GM23338 (cell line): ENCODE measurements around the gene MUC5B. TPM values are rescaled to one million over a fixed set of nuclear protein-coding genes. Genes with fewer than 3 reads are reported as not detected.

Experiments used
- ATAC-seq: fragments of 200-7000 bp; cut with Tn5 transposase; 3 replicates; pipeline ENCODE4 v1.9.1; 2020
- DNase-seq: peaks from one replicate; pipeline ENCODE4 v3.0.0-alpha.2; 2015; ENCODE audit warnings: low spot score
- H2AFZ ChIP-seq: fragments of 200-600 bp; sonication (generic); 2 replicates; pipeline ENCODE4 v1.8.0; 2016; ENCODE audit warnings: antibody characterized with exemption, mild to moderate bottlenecking, moderate library complexity
- H3F3A ChIP-seq: fragments of 200-600 bp; sonication (generic); replicated peaks from 2 replicates; pipeline ENCODE4 v1.8.0; 2017; ENCODE audit warnings: antibody characterized with exemption, mixed run types, low read depth
- H3K27ac ChIP-seq: fragments of 200-600 bp; sonication (generic); 2 replicates; pipeline ENCODE4 v1.6.1; 2016; ENCODE audit warnings: low read depth
- H3K27me3 ChIP-seq: fragments of 200-600 bp; sonication (generic); 2 replicates; pipeline ENCODE4 v1.8.0; 2016; ENCODE audit warnings: mild to moderate bottlenecking, mixed run types, moderate library complexity; ENCODE audit not compliant: insufficient read depth
- H3K36me3 ChIP-seq: fragments of 200-600 bp; sonication (generic); 2 replicates; pipeline ENCODE4 v1.8.0; 2016; ENCODE audit warnings: mild to moderate bottlenecking; ENCODE audit not compliant: insufficient read depth
- H3K4me1 ChIP-seq: fragments of 200-600 bp; sonication (generic); 2 replicates; pipeline ENCODE4 v1.8.0; 2016; ENCODE audit warnings: mild to moderate bottlenecking, moderate library complexity; ENCODE audit not compliant: insufficient read depth
- H3K4me2 ChIP-seq: fragments of 200-600 bp; sonication (generic); 2 replicates; pipeline ENCODE4 v1.7.1; 2017; ENCODE audit warnings: mixed run types
- H3K4me3 ChIP-seq: fragments of 200-600 bp; sonication (generic); 2 replicates; pipeline ENCODE4 v1.6.1; 2016; ENCODE audit warnings: mixed run types
- H3K79me2 ChIP-seq: fragments of 200-600 bp; sonication (generic); replicated peaks from 2 replicates; pipeline ENCODE4 v1.8.0; 2017; ENCODE audit warnings: mild to moderate bottlenecking; ENCODE audit not compliant: insufficient read depth
- H3K9me2 ChIP-seq: fragments of 200-600 bp; sonication (generic); 2 replicates; pipeline ENCODE4 v1.8.0; 2017; ENCODE audit not compliant: insufficient read depth
- H4K20me1 ChIP-seq: fragments of 200-600 bp; sonication (generic); replicated peaks from 2 replicates; pipeline ENCODE4 v1.8.0; 2017; ENCODE audit warnings: mild to moderate bottlenecking; ENCODE audit not compliant: insufficient read depth
- H3K27ac Mint-ChIP-seq: 2 replicates; pipeline ENCODE4 v1.8.0; 2020; ENCODE audit warnings: inconsistent platforms, mild to moderate bottlenecking, moderate library complexity, mixed read lengths
- H3K27me3 Mint-ChIP-seq: 3 replicates; pipeline ENCODE4 v1.8.0; 2022; ENCODE audit warnings: low read depth, mild to moderate bottlenecking, moderate library complexity, mixed read lengths, inconsistent platforms; ENCODE audit not compliant: insufficient read depth, poor library complexity
- H3K36me3 Mint-ChIP-seq: 3 replicates; pipeline ENCODE4 v1.8.0; 2021; ENCODE audit warnings: low read depth, mild to moderate bottlenecking, inconsistent platforms, moderate library complexity, mixed read lengths
- H3K4me1 Mint-ChIP-seq: 3 replicates; pipeline ENCODE4 v1.8.0; 2020; ENCODE audit warnings: mild to moderate bottlenecking, inconsistent platforms, mixed read lengths
- H3K4me3 Mint-ChIP-seq: 3 replicates; pipeline ENCODE4 v1.8.0; 2021; ENCODE audit warnings: moderate library complexity, mild to moderate bottlenecking, inconsistent platforms, mixed read lengths
- H3K9me3 Mint-ChIP-seq: 3 replicates; pipeline ENCODE4 v1.8.0; 2020; ENCODE audit warnings: moderate library complexity, mild to moderate bottlenecking, inconsistent platforms, mixed read lengths
- NANOG ChIP-seq: IDR thresholded peaks from 2 replicates; pipeline ENCODE4 v1.6.1; 2016; ENCODE audit warnings: antibody characterized with exemption, borderline replicate concordance
- POLR2AphosphoS5 ChIP-seq: IDR thresholded peaks from 2 replicates; pipeline ENCODE4 v1.6.1; 2016; ENCODE audit warnings: antibody characterized with exemption, low read depth
- ZNF114 ChIP-seq: fragments of 250-450 bp; sonication (Bioruptor Pico); IDR thresholded peaks from 2 replicates; pipeline ENCODE4 v1.5.0; 2020; ENCODE audit warnings: mild to moderate bottlenecking, moderate library complexity
- ZNF331 ChIP-seq: fragments of 250-450 bp; sonication (Bioruptor Pico); IDR thresholded peaks from 2 replicates; pipeline ENCODE4 v1.5.0; 2020; ENCODE audit warnings: low read depth, mild to moderate bottlenecking, moderate library complexity
- ZNF462 ChIP-seq: fragments of 250-450 bp; sonication (Bioruptor Pico); IDR thresholded peaks from 2 replicates; pipeline ENCODE4 v1.5.0; 2020; ENCODE audit warnings: mild to moderate bottlenecking, moderate library complexity
- polyA plus RNA-seq: library from polyadenylated mRNA; unstranded; fragments of >200 nt; fragmentation: Nextera tagmentation; extraction: Ambion mirVana; gene quantifications from 2 replicates; pipeline ENCODE4 v1.2.1, GENCODE V29; 2016
- total RNA-seq: library from RNA; depleted of rRNA; stranded (reverse); fragments of >200 nt; shearing (Covaris generic); gene quantifications from 2 replicates; pipeline ENCODE4 v1.2.3, GENCODE V29; 2014
- TF ChIP-seq, protein P1 (sequence below), 2 experiments: fragments of 200-600 bp in 1 of 2; sonication (generic) in 1 of 2; conservative IDR thresholded peaks; 2 replicates each; pipeline versions ENCODE4 v1.5.1 to v1.6.1; 2016 to 2017; ENCODE audit warnings: antibody characterized with exemption in 2 of 2, low read depth in 2 of 2, mild to moderate bottlenecking in 2 of 2, moderate library complexity in 1 of 2
- TF ChIP-seq, protein P2 (sequence below): IDR thresholded peaks from 2 replicates; pipeline ENCODE4 v1.6.1; 2016; ENCODE audit warnings: antibody characterized with exemption

MUC5B gene
- total and polyA plus RNA-seq, 2 experiments from 2014 or later: 0.18 to 0.90 TPM

GRCh38 chr11:1197886-1198560 is 24.8 kb upstream of the MUC5B start:
- no peaks in the 10 kb centered on the region for H3K4me1 ChIP-seq
- H3K9me3 Mint-ChIP-seq: no peaks in the 10 kb centered on the region; the same call in 2 of the 3 replicates
- no peaks in the 10 kb centered on the region for H3K4me1 Mint-ChIP-seq
- no peaks in the 10 kb centered on the region for H3K36me3 ChIP-seq
- TF ChIP-seq NANOG: no peak
- TF ChIP-seq, protein P1, sequence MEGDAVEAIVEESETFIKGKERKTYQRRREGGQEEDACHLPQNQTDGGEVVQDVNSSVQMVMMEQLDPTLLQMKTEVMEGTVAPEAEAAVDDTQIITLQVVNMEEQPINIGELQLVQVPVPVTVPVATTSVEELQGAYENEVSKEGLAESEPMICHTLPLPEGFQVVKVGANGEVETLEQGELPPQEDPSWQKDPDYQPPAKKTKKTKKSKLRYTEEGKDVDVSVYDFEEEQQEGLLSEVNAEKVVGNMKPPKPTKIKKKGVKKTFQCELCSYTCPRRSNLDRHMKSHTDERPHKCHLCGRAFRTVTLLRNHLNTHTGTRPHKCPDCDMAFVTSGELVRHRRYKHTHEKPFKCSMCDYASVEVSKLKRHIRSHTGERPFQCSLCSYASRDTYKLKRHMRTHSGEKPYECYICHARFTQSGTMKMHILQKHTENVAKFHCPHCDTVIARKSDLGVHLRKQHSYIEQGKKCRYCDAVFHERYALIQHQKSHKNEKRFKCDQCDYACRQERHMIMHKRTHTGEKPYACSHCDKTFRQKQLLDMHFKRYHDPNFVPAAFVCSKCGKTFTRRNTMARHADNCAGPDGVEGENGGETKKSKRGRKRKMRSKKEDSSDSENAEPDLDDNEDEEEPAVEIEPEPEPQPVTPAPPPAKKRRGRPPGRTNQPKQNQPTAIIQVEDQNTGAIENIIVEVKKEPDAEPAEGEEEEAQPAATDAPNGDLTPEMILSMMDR (conservative IDR thresholded peaks at IDR 0.05; ENCODE audit: low read depth in 2 of 2): peak; percentile 33 to 36
- H3K79me2 ChIP-seq: no peaks in the 10 kb centered on the region
- H4K20me1 ChIP-seq: no peaks in the 10 kb centered on the region
- no peak overlapping the region for H2AFZ ChIP-seq
- H3K27ac ChIP-seq: no peak overlapping the region
- DNase-seq (peak; percentile 55), ATAC-seq (peak; percentile 74)
- no peaks in the 10 kb centered on the region for H3K9me2 ChIP-seq
- no peak overlapping the region for H3K4me2 ChIP-seq
- H3K36me3 Mint-ChIP-seq: no peaks in the 10 kb centered on the region
- peaks cover 6% of the 10 kb centered on the region for H3K27me3 Mint-ChIP-seq
- H3K4me3 Mint-ChIP-seq: no peak overlapping the region
- H3K27ac Mint-ChIP-seq: no peak overlapping the region
- no peaks in the 10 kb centered on the region for H3F3A ChIP-seq
- no peak overlapping the region for H3K4me3 ChIP-seq
- no peaks in the 10 kb centered on the region for H3K27me3 ChIP-seq

- no peak for ATAC-seq
- Histone ChIP-seq H2AFZ (no peak overlapping the region), H3K27ac (no peak overlapping the region), H4K20me1 (no peaks in the 10 kb centered on the region), H3K9me2 (no peaks in the 10 kb centered on the region), H3K4me2 (no peak overlapping the region), H3K4me3 (no peak overlapping the region), H3F3A (no peaks in the 10 kb centered on the region), H3K79me2 (no peaks in the 10 kb centered on the region), H3K4me1 (no peaks in the 10 kb centered on the region), H3K36me3 (no peaks in the 10 kb centered on the region), H3K27me3 (no peaks in the 10 kb centered on the region)
- H3K27ac Mint-ChIP-seq: no peak overlapping the region
- H3K4me1 Mint-ChIP-seq: no peaks in the 10 kb centered on the region
- H3K36me3 Mint-ChIP-seq: no peaks in the 10 kb centered on the region
- no peak overlapping the region for H3K4me3 Mint-ChIP-seq
- no peaks in the 10 kb centered on the region for H3K9me3 Mint-ChIP-seq
- H3K27me3 Mint-ChIP-seq: peaks cover 6% of the 10 kb centered on the region
- DNase-seq: no peak
- no peak for TF ChIP-seq ZNF114 (CRISPR knock-in tag)
- TF ChIP-seq, protein P2, sequence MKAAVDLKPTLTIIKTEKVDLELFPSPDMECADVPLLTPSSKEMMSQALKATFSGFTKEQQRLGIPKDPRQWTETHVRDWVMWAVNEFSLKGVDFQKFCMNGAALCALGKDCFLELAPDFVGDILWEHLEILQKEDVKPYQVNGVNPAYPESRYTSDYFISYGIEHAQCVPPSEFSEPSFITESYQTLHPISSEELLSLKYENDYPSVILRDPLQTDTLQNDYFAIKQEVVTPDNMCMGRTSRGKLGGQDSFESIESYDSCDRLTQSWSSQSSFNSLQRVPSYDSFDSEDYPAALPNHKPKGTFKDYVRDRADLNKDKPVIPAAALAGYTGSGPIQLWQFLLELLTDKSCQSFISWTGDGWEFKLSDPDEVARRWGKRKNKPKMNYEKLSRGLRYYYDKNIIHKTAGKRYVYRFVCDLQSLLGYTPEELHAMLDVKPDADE: no peak
- TF ChIP-seq POLR2AphosphoS5: no peak
- TF ChIP-seq, protein P1 (conservative IDR thresholded peaks at IDR 0.05; ENCODE audit: low read depth in 2 of 2): no peak
- TF ChIP-seq ZNF462 (CRISPR knock-in tag): no peak
- TF ChIP-seq ZNF331 (CRISPR knock-in tag): no peak
Measured at GRCh38 chr11:1198561-1199240, 24.2 kb upstream of the MUC5B start.
